Skeletal muscle satellite cell (primary cell): ENCODE results near the gene RPRD1A. TPM values are rescaled to one million over a fixed set of nuclear protein-coding genes. Genes with fewer than 3 reads are reported as not detected.
"Not testable (repeated sequence)": the region's sequence is repeated elsewhere in the genome, so short reads cannot be mapped to it uniquely, and the experiment has no call there.

Source experiments
- H3K27me3 ChIP-seq: 2 replicates; pipeline ENCODE4 v1.7.0; 2013; ENCODE audit warnings: low read length; ENCODE audit not compliant: control insufficient read depth, insufficient read depth
- H3K36me3 ChIP-seq: 2 replicates; pipeline ENCODE4 v1.7.0; 2013; ENCODE audit warnings: mild to moderate bottlenecking, control low read depth, low read length; ENCODE audit not compliant: insufficient read depth
- H3K4me1 ChIP-seq: 2 replicates; pipeline ENCODE4 v1.7.0; 2013; ENCODE audit warnings: low read length; ENCODE audit not compliant: control insufficient read depth, insufficient read depth
- H3K4me2 ChIP-seq: 2 replicates; pipeline ENCODE4 v1.7.0; 2013; ENCODE audit warnings: mild to moderate bottlenecking, low read length
- H3K4me3 ChIP-seq: 2 replicates; pipeline ENCODE4 v1.7.0; 2013; ENCODE audit warnings: low read length
- H3K9ac ChIP-seq: 2 replicates; pipeline ENCODE4 v1.7.0; 2013; ENCODE audit warnings: mild to moderate bottlenecking, low read depth, low read length, moderate library complexity
- H3K9me3 ChIP-seq: replicated peaks from 2 replicates; pipeline ENCODE4 v1.7.0; 2013; ENCODE audit warnings: mild to moderate bottlenecking, control low read depth, low read length
- total RNA-seq: library from RNA; depleted of rRNA; stranded (reverse); fragments of >200 nt; gene quantifications from 2 replicates; pipeline ENCODE4 v1.2.3, GENCODE V29; 2012; rRNA removed

Gene RPRD1A, protein sequence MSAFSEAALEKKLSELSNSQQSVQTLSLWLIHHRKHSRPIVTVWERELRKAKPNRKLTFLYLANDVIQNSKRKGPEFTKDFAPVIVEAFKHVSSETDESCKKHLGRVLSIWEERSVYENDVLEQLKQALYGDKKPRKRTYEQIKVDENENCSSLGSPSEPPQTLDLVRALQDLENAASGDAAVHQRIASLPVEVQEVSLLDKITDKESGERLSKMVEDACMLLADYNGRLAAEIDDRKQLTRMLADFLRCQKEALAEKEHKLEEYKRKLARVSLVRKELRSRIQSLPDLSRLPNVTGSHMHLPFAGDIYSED
- total RNA-seq, result 37.6 and 44.9 TPM in 2 replicates

DNA sequence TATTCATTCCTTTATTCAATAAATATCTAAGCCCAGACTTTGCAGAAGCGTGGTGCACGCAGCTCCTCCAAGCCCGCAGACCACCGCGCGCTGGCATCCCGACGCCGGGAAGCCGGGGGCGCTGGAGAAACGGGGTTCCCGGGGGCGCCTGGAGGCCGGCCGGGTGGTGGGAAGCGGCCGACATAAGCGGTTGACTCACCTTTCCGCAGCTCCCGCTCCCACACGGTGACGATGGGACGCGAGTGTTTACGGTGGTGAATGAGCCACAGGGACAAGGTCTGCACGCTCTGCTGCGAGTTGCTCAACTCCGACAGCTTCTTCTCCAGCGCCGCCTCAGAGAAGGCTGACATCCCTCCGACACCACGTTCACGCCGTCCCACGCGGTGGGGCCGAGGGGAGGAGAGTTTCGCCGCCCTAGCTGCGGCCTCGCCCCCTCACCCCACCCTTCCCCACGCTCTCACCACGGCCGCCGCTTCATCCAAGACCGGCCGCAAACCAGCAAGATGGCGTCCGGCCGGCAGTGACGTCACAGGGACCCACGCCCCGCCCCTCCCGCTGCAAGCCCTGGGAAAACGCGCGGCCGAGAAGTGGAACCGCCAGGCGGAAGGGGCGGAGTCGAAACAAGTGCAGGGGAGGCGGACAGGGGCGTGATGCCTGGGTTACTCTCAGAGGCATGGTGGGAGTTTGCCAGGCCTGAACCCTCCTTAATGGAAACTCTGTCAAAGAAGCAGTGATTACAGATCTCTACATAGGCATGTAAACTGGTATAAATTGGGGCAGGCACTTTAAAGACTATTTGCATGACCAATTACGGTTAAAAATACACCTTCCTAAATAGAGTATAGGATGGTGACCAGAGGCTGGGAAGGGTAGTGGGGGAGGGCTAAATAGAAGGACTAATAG lies at the start of gene RPRD1A:
Gene RPRD1A, minus strand, starts transcription at position 505 of the 903 bp plus-strand sequence. Its CDS starts 155 bp downstream, at position 350.
- peak within 1 kb of the TSS; percentile 77 for H3K4me2 ChIP-seq
- H3K9ac ChIP-seq, result peak within 1 kb of the TSS; percentile 98
- H3K4me1 ChIP-seq, result peaks cover 7% of the 10 kb centered on the region
- H3K36me3 ChIP-seq, result no peaks in the 10 kb centered on the region
- peak within 1 kb of the TSS; percentile 89 for H3K4me3 ChIP-seq
- no peaks in the 10 kb centered on the region for H3K9me3 ChIP-seq
- H3K27me3 ChIP-seq, result no peaks in the 10 kb centered on the region

DNA sequence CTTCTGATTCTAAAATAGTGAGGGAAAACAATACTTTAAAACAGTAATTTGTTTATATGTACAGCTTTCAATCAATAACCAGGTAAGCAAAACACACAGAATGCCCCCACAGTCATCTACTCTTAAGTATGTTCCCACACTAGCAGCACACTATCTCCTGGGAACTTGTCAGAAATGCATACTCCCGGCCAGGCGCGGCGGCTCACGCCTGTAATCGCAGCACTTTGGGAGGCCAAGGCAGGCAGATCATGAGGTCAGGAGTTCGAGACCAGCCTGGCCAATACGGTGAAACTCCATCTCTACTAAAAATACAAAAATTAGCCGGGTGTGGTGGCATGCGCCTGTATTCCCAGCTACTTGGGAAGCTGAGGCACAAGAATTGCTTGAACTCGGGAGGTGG lies 49.4 kb upstream of the RPRD1A start:
- peaks cover 34% of the 10 kb centered on the region for H3K36me3 ChIP-seq
- not testable (repeated sequence) for H3K4me1 ChIP-seq, H3K9me3 ChIP-seq, H3K4me2 ChIP-seq, H3K4me3 ChIP-seq, H3K9ac ChIP-seq, H3K27me3 ChIP-seq

DNA sequence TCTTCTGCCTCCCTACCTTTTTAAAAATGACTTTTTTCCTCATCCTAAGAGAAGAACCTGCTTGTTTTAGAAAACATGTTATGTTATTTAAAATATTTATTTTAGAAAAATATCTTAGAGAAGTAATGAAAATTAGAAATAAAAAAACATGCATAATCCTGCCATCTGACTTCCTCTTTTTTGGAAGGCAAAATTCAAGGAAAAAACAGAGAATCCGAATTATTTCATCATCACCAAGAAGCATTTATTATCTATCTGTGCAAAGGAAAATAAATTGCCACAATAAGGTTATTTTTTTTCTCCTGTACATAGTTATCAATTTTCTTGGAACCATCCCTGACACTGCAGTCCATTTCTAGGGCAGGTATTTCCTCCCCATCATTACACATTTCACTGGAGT lies 47.4 kb upstream of the RPRD1A start:
- Histone ChIP-seq H3K4me1 (no peaks in the 10 kb centered on the region), H3K9me3 (no peaks in the 10 kb centered on the region), H3K9ac (no peak overlapping the region), H3K4me2 (no peak overlapping the region), H3K4me3 (no peak overlapping the region), H3K27me3 (no peaks in the 10 kb centered on the region), H3K36me3 (peaks cover 36% of the 10 kb centered on the region)

DNA sequence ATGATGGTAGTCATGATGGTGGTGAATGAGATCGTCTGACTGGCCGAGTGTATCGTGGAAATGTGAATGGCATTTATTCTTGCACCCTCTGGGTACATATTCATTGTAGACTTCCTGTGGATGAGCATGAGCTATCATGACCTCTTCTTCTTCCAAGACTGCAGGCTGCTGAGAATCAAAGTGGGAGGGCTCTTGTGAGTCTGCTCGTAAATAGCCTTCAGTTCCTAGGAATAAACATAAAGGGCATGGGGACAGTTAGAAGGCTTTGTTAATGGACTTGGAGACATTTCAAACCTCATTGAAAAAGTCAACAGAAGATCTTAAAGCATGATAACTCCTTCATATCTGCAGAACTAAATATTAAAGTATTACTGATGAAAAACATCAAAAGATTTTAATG lies 46.9 kb upstream of the RPRD1A start:
- Histone ChIP-seq H3K9ac (no peak overlapping the region), H3K4me3 (no peak overlapping the region), H3K9me3 (no peaks in the 10 kb centered on the region), H3K4me1 (no peaks in the 10 kb centered on the region), H3K27me3 (no peaks in the 10 kb centered on the region), H3K36me3 (peaks cover 36% of the 10 kb centered on the region), H3K4me2 (no peak overlapping the region)

DNA sequence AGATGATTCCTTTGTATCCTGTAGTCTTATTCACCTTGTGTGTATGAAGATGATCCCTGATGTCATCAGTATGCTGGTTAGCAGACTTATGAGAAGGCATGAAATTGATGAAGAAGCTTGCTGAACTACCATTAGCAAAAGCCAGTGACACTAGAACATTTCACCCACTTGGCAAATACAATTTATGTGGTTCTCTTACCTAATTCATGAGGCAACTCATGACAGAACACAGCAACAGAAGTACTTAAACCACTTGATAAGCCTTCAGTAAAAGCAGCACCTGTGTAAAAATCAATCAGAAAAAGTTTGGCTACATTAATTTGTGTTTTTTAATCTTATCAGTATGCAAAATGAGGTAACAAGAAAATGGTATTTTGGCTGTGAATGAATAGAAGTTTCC lies 44.9 kb upstream of the RPRD1A start:
- no peak overlapping the region for H3K4me2 ChIP-seq
- H3K9ac ChIP-seq, result no peak overlapping the region
- H3K4me1 ChIP-seq, result no peaks in the 10 kb centered on the region
- H3K9me3 ChIP-seq, result no peaks in the 10 kb centered on the region
- no peak overlapping the region for H3K4me3 ChIP-seq
- H3K36me3 ChIP-seq, result peaks cover 39% of the 10 kb centered on the region
- H3K27me3 ChIP-seq, result no peaks in the 10 kb centered on the region

DNA sequence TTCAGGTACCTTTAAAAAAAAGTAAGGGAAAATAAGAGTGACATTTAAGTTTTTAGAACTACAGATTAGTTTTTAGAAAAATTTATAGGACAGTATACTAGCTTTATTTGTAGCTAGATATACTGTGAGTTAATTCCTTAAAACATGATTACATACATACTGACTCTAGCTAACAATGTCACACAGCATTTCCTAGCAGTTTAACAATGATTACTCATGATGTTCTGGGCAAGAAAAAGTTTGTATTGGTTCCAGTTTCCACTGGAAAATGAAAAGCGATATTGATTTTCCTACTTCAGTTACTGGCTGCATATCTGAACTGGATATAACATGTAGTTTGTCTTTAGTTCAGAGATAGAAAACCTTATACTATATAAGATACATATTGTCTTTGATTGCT lies 42.4 kb upstream of the RPRD1A start:
- no peaks in the 10 kb centered on the region for H3K27me3 ChIP-seq
- H3K4me2 ChIP-seq, result no peak overlapping the region
- H3K36me3 ChIP-seq, result peaks cover 29% of the 10 kb centered on the region
- H3K4me1 ChIP-seq, result no peaks in the 10 kb centered on the region
- no peaks in the 10 kb centered on the region for H3K9me3 ChIP-seq
- H3K9ac ChIP-seq, result no peak overlapping the region
- no peak overlapping the region for H3K4me3 ChIP-seq

DNA sequence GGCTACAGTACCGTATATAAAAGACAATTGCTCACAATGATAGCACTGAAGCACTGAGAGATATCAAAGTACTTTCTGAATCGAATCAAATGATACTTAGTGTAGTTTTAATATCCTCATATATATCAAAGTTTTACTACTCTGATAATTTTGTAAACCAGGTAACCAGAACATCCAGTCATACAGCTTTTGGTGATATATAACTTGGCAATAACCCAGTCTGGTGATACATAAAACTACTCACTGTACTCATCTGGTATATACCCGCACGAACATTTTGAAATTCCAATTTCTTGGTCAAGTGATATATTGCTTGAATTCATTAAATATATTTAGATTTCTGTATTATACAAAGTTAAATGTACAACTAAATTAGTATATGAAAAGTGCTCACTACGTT lies 41.2 kb upstream of the RPRD1A start:
- Histone ChIP-seq H3K36me3 (peaks cover 20% of the 10 kb centered on the region), H3K27me3 (no peaks in the 10 kb centered on the region), H3K9ac (no peak overlapping the region), H3K4me2 (no peak overlapping the region), H3K4me3 (no peak overlapping the region), H3K9me3 (no peaks in the 10 kb centered on the region), H3K4me1 (no peaks in the 10 kb centered on the region)

DNA sequence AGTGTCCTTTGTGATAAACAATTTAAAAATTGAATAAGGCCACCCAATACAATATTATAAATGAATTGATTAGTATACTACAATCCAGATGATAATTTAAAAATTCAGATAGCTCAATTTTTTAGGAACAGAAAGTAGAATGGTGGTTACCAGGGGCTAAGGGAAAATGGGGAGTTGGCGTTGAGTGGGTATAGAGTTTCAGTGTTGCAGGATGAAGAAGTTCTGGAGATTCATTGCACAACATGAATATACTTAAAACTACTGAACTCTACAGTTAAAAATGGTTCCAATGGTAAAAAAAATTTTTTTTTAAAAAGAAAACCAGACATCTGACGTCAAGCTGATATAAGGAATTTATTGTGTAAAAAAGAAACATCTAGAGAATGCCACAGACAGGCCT lies 40.8 kb upstream of the RPRD1A start:
- Histone ChIP-seq H3K4me2 (no peak overlapping the region), H3K27me3 (no peaks in the 10 kb centered on the region), H3K4me1 (no peaks in the 10 kb centered on the region), H3K9ac (no peak overlapping the region), H3K4me3 (no peak overlapping the region), H3K36me3 (peaks cover 16% of the 10 kb centered on the region), H3K9me3 (no peaks in the 10 kb centered on the region)

DNA sequence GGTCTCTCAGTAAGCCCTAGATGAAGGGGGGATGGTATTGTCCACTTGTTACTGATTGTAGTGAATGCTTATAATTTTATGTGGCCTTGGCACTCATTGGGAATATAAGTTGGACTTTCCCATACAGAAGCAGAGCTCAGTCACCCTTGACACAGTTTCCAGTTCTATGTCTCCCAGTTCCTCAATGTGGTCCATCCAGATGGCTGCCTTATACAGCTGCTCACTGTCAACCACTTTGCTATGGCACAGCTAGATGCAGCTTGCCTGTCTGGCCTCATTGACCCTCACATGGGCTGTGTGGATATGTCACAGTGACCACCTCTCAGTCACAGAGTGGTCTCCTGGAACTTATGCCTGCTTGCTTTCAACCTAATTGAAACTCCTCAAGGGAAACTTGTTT lies 40.1 kb upstream of the RPRD1A start:
- H3K4me3 ChIP-seq, result no peak overlapping the region
- no peaks in the 10 kb centered on the region for H3K9me3 ChIP-seq
- no peaks in the 10 kb centered on the region for H3K27me3 ChIP-seq
- no peaks in the 10 kb centered on the region for H3K4me1 ChIP-seq
- H3K36me3 ChIP-seq, result peaks cover 13% of the 10 kb centered on the region
- H3K9ac ChIP-seq, result no peak overlapping the region
- no peak overlapping the region for H3K4me2 ChIP-seq

DNA sequence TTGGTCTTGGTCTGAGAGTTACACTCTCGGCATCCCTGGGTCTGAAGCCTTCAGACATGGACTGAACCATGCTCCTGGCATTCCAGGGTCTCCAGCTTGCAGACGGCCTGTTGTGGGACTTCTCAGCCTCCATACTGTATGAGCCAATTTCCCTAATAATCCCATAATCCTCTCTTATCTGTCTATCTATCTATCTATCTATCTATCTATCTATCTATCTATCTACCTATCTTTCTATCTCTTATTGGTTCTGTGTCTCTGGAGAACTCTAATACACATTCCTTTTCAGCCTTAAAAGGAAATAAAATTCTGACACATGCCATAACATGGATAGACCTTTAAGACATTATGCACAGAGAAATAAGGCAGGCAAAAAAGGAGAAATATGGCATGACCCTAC lies 37.4 kb upstream of the RPRD1A start:
- Histone ChIP-seq H3K27me3 (no peaks in the 10 kb centered on the region), H3K9ac (no peak overlapping the region), H3K4me2 (no peak overlapping the region), H3K36me3 (peaks cover 3% of the 10 kb centered on the region), H3K9me3 (no peaks in the 10 kb centered on the region), H3K4me3 (no peak overlapping the region), H3K4me1 (no peaks in the 10 kb centered on the region)

DNA sequence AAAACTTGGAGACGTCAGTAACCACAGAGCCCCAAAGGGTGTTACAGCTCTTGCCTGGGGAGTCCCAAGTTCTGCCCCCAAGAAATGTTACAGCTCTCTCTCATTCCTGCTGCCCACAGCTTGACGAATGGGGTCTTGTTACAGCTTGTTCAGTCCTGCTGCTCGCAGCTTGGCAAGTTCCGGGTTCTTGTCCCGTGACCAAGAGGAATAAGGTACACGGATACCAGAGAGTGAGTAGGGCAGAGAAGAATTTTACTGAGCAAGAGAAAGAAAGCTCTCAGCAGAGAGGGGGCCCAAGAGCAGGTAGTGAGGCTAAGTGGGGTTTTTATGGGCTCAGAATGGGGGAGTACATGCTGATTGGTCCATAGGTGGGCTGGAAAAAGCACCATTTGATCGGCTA lies 34.6 kb upstream of the RPRD1A start:
- Histone ChIP-seq H3K27me3 (no peaks in the 10 kb centered on the region), H3K4me1 (no peaks in the 10 kb centered on the region), H3K4me3 (no peak overlapping the region), H3K9me3 (no peaks in the 10 kb centered on the region), H3K4me2 (no peak overlapping the region), H3K36me3 (no peaks in the 10 kb centered on the region), H3K9ac (no peak overlapping the region)
